HG02678 (cell line): ENCODE data around the gene IL1B.
"Not testable (repeated sequence)": the region's sequence is repeated elsewhere in the genome, so short reads cannot be mapped to it uniquely, and the experiment has no call there.

Source experiments
- ATAC-seq: cut with Tn5 transposase; IDR thresholded peaks from one replicate; pipeline ENCODE4 v1.9.1; 2021; ENCODE audit warnings: mild to moderate bottlenecking, moderate library complexity; ENCODE audit not compliant: unreplicated experiment

The IL1B gene

DNA sequence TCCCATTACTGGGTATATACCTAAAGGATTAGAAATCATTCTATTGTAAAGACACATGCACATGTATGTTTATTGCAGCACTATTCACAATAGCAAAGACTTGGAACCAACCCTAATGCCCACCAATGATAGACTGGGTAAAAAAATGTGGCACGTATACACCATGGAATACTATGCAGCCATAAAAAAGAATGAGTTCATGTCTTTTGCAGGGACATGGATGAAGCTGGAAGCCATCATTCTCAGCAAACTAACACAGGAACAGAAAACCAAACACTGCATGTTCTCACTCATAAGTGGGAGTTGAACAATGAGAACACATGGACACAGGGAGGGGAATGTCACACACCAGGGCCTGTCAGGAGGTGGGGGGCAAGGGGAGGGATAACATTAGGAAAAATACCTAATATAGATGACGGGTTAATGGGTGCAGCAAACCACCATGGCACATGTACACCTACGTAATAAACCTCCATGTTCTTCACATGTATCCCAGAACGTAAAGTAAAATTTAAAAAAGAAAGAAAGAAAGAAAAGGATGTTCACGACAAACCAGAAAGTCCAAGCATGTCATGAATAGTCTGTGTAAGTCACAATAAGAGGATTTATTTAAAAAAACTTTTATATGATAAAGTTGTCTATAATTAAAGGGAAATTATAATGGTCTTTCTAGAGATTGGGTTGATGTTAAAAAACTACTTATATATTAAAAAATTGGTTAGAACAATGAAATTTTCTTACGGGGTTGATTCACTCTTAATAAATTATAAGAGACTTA, 23.0 kb upstream of the IL1B start:
- not testable (repeated sequence) for ATAC-seq

DNA sequence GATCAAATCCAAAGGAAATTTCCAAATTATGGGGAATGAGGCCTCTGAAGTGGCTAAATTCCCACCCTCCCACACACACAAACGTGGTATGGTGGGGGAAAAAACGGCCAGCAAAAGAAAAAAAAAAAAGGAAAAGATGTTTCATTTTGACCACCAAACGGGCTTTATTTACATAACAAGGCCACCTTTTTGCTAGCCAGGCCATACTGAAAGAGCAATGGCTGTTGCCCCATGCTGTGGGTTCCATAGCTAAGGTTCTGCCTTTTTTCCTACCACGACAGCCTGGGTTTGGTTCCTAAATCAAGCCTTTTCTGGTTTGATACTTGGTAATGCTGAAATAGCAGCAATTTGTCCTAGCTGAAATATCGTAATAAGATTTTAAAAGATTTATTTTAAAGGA, 14.0 kb upstream of the IL1B start:
- no peak for ATAC-seq

DNA sequence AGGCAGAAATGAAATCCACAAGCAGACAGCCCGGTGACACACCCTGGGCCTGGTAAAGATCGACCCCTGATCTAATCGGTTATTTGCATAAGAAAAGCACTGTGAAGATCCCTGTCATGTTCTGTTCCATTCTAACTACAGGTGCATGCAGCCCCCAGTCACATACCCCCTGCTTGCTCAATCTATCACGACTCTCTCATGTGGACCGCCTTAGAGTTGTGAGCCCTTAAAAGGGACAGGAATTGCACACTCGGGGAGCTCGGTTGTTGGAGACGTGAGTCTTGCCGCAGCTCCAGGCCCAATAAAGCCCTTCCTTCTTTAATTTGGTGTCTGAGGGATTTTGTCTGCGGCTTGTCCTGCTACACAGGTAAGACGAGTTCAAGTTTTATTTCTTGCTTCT, 13.4 kb upstream of the IL1B start:
- ATAC-seq: no peak

DNA sequence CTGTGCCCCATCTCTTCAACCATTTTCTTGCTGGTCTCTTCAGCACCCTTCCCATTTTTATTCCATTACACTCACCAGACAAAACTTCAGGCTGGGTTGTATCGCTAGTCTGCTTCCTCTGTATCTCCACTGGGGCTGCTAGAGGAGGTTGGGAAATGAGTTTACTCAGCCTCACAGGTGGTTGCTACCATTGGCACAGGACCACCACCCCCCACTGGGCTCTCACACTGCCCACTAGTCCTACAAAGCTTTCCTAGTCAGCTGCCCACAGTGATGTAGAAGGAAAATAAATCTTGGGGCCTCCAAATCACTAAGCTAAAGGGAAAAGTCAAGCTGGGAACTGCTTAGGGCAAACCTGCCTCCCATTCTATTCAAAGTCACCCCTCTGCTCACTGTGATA, 12.3 kb upstream of the IL1B start:
- ATAC-seq: no peak

DNA sequence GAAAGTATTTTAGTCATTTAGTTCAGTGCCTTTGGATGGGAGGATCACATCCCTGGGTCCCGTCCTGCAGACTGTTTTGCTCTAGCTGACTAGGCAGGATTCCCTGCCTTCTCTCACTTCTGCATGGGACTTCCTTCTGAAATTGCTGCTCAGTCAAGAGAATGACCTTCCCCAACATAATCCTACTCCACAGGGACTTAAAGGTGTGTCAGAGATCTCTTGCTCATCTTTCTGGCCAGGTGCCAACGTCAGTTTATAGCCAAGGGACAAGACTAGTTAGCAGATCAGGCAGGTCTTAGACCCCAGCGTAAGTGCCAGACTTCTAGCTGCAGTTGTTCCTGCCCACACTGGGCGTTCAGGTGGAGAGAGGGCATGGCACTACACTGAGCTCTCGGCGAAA, 9.5 kb upstream of the IL1B start:
- ATAC-seq: no peak

DNA sequence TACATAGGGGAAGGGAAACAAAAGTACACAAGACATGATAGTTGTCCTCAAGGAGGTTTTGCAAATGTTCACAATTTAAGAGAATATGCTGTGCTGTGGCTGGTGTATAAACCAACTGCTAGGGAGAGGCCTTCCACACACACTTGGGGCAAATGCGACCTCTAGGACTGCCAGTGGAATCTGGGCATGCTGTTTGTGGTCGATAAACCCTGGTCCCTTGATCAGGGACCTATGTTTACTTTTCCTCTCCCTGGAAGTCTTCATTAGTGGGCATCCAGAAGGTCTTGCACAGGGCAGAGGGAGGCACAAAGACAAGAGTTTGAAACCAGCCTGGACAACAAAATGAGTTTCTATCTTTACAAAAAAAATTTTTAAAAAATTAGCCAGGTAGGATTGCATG, 7.3 kb upstream of the IL1B start:
- no peak for ATAC-seq

DNA sequence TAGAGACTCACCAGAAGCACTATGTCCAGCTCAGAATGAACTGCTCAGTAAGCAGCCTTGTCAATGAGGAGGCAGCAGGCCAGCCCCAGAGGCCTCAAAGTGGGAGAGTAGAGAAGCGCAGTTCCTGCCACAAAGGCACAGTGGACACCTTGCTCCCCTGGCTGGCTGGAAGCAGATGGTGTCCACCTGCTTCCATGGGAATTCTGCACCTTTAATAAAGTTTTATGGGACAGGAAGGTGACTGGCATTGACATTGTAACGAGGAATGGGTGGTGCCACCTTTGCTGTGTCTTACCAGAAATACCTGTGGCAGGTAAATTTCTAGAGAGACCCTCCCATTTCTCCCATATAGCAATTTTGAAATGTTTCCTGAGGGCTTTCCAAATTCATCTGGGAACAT, 6.7 kb upstream of the IL1B start:
- no peak for ATAC-seq

DNA sequence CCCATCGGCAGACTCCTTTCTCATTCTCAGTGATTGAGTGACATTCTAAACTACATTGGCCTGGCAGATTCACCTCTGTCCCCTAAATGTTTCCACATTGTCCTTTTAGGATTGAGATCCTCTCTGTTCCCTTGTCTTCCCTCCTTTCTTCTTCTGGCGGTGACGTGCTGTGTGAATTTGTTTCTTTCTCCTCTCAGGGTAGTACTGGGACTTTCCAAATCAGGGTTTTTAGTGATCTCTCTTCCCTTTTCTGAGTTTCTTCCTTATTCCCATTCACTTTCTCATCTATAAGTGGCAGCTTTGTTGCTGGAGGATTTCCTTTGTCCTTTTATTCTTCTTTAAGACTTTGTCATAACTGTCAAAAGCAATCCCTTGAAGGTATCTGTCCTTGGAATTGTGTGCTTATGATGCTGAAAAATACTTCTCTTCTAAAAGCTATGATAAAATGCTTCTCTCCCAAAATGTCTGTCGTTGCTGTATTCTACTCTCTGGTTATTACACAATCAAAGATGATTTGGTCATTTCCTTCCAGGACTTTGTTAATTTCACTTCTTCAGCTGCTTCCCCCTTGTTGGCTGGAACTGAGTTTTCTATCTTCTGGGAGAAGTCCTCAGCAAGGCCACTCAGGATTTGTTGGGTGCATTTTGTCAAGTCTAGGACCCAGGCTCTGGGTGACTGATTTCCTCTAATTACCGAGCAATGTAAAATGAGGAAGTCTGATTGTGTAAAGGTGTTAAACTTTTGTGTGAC, 4.9 kb upstream of the IL1B start:
- no peak for ATAC-seq

DNA sequence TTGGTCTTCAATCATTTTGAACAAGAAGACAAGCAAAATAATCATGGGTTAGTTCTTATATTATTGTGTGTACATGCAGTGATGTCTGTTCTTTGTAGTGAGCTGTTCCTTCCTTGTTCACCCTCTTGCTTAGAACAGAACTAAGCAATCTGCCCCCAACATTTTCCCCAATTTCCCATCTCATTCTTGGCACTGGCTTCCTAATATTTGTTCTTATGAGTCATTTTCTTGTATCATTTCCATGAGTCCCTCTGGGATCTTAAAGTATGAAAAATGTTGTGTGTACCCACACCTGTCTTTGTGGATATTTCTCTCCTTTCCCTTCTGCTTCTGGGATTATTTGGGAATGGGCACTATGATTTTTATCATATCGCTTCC, 3.5 kb upstream of the IL1B start:
- ATAC-seq: no peak

DNA sequence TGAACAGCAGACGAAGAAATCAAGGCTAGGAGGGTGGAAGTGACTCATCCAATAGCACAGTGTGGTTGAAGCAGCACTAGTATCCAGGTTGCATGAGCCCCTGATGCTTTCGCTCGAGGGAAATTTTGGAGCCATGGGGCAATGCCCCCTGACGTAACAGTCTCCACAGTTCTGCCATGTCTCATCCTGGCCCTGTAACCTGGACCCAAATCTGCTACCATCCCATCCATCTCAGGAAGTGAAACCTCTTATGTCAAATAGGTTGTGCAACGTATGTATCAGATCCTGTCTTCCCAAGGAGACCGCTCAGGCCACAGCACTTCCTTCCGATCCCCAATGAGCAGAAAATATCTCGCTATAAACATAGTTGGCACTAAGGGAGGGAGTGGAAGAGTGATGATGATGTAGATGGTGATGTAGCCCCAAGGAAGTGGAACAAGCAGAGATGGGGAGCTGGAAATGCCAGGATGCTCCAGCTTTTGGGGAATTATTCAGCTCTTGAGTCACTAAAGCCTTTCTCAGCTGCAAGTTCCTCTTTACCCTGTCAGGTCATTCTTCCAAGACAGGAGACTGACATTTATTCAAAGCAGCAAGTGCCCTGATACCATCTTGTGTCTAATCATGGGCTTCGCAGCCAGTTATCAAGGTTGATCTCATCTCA, 3.0 kb upstream of the IL1B start:
- no peak for ATAC-seq

DNA sequence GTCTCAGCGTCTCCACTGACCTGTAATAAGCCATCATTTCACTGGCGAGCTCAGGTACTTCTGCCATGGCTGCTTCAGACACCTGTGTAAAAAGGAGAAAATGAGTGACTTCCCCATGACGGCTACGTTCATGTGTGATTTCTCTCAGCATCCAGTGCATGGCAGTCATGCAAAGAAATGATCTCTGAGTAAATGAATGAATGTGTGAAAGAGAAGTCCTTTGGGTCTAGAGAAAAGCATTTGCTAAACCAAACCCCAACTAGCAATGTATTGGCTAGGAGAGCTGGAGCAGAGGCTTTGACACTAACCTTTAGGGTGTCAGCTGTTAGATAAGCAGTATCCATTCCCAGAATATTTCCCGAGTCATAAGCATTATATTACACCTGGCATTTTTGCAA, 417 bp downstream of the IL1B start:
- ATAC-seq: no peak

DNA sequence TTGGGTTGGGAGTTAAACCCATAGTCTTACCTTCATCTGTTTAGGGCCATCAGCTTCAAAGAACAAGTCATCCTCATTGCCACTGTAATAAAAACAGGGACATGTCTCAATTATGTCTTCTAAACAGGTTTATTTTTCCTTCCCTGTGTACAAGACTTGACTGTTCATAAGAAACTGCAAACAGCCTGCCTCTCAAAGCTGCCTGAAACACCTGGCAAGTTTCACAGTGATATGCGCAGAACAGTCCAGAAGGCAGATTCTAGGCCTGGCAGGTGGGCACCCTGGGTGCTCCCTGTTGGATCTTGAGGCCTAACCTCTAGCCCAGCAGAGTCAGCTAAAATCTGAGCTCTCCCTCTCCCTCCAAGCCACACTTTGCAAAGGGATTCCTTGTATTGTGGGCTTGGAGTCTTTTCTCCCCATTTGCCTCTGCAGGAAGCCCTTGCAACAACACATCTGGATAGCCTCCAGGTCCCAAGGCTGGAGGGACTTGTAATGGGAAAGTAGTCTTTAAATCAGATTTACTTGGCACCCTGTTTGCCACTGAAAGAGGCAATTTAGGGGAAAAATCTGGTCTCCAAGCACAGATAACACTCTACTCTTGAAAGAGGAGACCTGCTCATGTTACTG, 930 bp downstream of the IL1B start:
- no peak for ATAC-seq

DNA sequence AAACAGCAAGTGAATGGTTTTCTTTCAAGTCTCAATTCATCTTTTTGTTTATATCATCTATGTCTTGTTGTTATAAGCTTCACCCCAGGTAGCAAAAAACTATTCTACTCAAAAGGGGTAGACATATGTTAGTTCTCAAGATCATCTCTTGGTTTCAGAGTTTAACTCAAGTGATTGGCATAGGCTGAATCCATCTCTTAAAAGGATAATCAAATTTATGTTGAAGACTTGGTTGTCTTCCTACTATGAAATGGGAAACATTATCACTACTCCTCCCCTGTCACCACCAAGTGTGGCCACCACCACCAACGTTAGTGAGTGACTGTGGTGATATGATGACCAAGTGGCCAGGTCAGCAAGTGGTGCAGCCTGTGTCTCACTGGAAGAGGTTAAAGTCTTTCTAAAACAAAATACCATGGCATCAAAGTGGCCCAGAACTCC, 1.5 kb downstream of the IL1B start:
- no peak for ATAC-seq

DNA sequence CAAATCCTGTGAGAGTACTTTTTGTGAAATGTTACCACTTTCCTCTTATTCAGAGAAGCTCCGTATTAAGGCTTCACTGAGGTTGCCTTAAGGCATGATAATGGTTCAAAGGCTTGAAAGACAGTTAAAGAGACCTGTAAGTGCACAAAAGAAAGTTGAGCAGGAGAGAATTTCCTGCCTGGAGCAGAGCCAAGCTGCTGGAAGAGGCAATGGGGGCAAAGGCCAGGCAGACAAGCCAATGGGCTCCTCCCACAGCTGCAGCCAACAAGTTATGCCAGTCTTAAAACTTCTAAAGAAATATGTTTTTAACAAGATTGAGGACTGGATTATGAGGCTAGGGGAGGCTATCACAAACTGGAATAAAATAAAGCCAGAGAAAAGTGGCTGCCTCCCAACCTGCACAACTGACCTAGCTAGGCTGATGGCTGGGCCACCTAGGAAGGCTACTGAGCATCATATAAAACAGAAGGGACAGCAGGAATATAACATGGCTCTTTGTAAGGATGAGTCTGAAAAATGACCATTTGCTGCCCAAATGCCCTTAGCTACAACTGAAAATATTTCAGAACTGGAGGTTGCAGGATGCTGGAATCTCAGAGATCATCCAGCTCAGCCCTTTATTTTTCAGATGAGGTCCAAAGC, 2.1 kb downstream of the IL1B start:
- ATAC-seq: no peak

DNA sequence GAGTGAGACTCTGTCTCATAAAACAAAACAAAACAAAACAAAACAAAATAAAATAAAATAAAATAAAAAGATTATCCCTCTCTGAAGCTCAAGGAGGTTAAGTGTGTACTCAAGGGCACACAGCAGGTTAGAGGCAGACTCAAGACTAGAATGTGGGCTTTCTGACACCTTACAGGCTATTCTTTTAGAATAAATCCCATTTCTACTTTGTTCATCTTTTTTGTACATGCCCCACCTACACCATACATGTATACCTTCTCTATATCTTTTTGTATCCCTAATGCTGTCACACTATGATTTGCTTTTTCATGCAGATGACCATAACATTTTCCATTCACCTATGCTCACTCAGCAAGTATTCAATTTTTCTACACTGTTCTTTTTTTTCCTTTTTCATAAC, 2.6 kb downstream of the IL1B start:
- no peak for ATAC-seq

DNA sequence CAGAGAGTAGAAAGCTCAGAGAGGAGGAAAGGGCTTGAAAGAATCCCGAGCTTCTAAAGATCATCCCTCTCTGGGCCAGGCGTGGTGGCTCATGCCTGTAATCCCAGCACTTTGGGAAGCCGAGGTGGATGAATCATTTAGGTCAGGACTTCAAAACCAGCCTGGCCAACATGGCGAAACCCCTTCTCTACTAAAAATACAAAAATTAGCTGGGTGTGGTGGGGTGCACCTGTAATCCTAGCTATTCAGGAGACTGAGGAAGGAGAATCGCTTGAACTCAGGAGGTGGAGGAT, 3.0 kb downstream of the IL1B start:
- ATAC-seq: not testable (repeated sequence)

DNA sequence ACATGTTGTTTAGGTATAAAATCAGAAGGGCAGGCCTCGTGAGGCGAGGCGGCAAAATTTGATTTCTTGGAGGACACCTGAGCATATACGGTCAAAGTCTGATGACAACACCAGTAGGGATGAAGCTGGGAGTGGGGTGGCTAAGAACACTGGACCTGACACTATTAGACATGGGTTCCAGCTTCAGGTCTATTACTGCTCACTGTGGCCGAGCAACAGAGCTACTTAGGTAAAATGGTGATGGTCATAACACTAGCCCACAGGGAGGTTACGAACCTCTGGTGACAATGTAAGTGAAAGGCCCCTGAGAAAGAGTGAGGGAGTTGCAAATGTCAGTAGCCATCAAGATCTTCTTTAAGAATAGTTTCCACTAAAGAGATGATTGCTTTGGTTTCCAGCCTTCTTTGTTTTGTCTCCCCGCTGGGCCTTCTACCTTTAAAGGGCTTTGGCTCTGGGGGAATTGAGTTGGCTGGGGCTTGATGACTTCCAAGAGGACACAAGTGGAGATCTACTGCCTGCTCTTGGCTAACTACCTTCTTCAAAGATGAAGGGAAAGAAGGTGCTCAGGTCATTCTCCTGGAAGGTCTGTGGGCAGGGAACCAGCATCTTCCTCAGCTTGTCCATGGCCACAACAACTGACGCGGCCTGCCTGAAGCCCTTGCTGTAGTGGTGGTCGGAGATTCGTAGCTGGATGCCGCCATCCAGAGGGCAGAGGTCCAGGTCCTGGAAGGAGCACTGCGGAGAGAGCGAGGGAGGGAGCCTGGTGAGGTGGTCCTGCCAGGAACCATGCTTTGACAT, 3.5 kb downstream of the IL1B start:
- ATAC-seq: no peak

DNA sequence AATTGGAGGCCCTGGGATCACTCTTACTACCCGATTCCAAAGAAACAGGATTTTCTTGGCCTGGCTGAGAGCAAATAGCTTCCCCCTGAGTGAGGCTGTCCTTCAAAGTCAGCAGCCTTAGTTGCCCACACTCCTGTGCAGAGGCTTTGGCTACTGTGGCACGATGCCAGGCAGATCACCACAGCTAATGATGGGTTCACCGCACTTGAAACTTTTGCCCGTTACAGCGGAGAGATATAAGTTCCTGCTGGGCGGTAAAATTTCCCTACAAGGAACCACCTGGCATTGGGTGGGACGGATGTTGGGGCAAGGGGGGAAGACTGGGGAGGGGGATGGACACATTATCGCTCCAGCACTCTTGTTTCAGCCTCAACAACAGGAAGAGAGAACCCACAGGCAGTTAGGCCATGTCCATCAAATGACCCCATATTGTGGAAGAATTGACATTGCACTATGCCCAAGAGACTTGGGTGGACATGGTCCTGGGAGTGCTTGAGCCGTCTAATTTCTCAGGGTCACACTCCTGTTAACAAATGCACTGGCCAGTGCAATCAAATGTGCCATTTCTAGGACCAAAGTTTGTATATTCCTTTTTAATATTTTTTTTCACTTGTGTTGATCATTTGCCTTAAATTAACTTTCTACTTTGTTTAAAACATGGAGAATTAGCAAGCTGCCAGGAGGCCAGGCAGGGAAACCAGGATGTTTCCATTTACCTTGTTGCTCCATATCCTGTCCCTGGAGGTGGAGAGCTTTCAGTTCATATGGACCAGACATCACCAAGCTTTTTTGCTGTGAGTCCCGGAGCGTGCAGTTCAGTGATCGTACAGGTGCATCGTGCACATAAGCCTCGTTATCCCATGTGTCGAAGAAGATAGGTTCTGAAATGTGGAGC, 4.4 kb downstream of the IL1B start:
- no peak for ATAC-seq

DNA sequence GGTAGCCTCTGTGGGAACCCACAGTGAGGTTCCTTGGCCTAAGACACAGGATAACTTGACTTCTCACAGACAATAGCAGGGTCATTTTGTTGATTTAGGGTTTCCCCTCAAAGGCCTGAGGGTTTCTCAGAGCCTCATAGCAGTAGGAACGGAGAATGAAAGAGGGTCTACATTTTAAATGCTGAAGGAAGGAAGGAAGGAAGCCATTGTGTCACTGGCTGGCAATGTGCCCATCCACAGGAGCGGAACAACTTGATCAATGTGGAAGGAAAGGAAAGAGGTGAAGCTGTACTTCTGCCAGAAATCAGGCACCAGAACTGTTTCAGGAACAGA, 5.1 kb downstream of the IL1B start:
- no peak for ATAC-seq
